Fibroblast of mammary gland (primary cell): ENCODE results near the gene PKD1L1.

Experiments used
- DNase-seq: peaks from one replicate; pipeline ENCODE4 v3.0.0-alpha.2; 2010; ENCODE audit warnings: low read depth
- H3K4me3 ChIP-seq: 2 replicates; pipeline ENCODE4 v1.5.1; 2011; ENCODE audit warnings: low read depth, mild to moderate bottlenecking, low read length, moderate library complexity; ENCODE audit not compliant: control insufficient read depth
- TF ChIP-seq, protein P1 (sequence below): conservative IDR thresholded peaks from 2 replicates; pipeline ENCODE4 v1.5.1; 2011; ENCODE audit warnings: low read depth, low read length, inconsistent platforms; ENCODE audit not compliant: control insufficient read depth, insufficient read depth

PKD1L1 gene

DNA sequence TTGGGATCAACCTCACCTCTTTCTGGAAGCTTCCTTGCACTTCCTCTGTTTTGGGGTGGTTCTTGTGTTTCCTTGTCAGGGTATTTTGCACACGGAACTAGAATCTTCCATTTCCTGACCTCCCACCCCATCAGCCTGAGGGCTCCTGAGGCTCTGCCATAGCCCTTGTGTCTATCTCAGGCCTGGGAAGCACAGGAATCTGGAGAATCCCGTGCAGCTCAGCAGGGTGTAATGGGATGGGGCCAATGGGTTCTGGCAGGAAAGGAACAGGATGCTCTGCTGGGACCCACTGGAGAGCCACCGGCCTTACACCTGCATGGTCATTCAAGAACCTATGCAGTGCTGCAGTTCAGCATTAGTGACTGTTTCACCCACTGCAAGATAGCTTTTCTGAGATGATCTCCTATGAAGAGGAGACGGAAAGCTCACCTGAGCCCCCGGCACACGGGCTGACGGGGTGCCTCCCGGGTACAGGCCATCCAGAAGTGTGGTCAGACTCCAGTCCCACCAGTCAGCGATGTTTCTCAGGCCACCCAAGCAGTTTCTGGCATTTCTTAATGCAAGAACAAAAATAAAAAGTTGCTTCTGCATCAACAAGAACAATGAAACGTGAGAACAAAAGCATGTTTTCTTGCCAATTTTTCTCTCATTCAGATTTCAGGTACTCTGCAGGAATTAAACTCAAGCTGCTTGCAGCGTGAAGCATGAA is 133.2 kb downstream of the PKD1L1 start:
- TF ChIP-seq, protein P1, sequence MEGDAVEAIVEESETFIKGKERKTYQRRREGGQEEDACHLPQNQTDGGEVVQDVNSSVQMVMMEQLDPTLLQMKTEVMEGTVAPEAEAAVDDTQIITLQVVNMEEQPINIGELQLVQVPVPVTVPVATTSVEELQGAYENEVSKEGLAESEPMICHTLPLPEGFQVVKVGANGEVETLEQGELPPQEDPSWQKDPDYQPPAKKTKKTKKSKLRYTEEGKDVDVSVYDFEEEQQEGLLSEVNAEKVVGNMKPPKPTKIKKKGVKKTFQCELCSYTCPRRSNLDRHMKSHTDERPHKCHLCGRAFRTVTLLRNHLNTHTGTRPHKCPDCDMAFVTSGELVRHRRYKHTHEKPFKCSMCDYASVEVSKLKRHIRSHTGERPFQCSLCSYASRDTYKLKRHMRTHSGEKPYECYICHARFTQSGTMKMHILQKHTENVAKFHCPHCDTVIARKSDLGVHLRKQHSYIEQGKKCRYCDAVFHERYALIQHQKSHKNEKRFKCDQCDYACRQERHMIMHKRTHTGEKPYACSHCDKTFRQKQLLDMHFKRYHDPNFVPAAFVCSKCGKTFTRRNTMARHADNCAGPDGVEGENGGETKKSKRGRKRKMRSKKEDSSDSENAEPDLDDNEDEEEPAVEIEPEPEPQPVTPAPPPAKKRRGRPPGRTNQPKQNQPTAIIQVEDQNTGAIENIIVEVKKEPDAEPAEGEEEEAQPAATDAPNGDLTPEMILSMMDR = no peak
- H3K4me3 ChIP-seq = no peak overlapping the region
- no peak for DNase-seq

DNA sequence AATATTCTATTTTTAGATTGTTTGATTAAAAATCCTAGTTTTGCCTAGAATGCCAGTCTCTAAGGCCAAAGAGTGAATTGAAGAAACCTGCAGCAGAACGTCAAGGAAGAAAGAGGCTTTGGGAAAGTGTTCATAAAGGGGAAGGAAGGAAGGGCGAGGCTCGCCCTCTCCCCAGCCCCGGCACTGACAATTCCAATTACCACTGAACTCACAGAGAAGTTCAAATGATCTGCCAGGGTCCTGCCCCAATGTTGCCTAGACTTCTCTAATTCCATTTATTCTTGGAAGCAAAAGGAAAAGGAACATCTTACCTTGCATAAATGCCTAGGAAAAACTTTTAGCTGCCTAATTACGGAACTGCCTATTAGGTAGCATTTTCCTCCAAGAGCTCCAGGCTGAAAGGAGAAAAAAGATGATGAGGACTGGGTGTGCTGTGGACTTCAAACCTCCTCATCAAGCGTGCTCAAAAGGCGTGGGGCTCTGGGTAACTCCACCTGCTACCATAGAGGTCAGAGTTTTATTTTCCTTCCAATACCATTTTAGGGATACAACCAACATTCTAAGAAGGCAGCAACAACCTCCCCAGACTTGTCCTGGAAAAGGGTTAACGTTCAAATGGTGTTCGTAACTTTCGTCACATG is 134.5 kb downstream of the PKD1L1 start:
- DNase-seq = no peak
- TF ChIP-seq, protein P1 = no peak
- no peak overlapping the region for H3K4me3 ChIP-seq

DNA sequence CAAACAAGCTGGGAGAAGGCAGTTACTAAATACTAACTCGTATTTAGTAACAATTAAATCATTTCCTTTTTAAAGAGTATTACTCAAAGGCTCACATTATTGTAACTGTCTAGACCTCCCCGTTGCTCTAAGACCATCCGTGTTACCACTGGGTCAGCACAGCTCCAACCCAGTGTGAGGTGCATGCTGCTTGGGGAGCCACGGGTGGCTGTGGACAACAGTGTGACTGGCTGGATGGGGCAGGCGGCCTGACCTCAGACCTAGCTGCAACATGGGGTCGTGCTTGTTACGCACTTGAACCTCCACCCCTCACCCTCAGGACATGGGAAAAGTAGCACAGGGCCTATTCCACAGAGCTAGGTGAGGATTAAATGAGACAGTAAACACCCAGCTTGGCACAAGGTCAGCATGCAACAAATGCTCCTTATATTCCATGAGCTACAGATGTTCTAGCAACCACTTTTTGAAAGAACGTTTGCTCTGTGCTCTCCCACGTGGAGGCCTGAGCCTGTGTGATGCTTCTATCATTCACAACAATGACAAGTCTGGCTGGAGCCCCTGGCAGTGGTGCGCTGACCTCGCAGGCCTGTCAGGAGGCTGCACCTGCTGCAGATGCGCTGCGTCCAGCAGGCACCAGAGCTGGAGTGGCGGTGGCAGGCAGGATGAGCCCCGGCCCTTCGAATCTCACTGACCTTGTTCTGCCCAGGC is 135.7 kb downstream of the PKD1L1 start:
- H3K4me3 ChIP-seq = no peak overlapping the region
- no peak for DNase-seq
- TF ChIP-seq, protein P1 = no peak

DNA sequence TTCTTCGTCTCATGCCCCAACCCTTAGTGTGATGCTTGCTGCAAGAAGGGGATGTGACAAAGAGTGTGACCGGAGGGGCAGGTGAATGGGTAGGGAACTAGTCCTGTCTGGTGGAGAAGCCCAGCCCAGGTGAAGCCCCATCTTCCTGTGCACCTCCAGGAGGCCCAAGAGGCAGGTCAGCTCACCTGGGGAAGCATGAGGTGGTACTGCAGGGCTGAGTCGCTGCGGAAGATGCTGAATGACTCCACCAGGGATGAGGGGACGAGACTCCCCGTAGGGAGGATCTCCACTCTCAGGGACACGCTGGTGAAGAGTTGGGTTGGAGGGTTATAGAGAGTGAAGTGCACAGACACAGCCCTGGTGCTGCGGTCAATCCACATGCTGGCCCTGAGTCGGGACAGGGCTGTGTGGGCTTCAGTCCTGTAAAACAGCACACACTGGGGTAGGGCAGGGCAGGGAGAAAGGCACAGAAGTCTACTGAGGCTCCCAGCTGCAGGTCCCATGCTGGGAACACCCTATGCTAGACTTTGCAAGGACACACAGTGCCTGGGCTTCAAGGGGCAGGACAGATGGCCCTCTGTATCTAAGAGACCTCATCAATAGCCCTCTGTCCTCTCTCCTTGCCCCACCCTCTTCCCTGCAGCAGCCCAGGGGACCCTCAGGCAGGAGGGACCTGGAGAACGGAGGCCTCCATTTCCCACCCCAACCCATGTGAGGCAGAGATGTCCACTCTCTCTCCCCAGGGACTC is 136.5 kb downstream of the PKD1L1 start:
- H3K4me3 ChIP-seq = no peak overlapping the region

DNA sequence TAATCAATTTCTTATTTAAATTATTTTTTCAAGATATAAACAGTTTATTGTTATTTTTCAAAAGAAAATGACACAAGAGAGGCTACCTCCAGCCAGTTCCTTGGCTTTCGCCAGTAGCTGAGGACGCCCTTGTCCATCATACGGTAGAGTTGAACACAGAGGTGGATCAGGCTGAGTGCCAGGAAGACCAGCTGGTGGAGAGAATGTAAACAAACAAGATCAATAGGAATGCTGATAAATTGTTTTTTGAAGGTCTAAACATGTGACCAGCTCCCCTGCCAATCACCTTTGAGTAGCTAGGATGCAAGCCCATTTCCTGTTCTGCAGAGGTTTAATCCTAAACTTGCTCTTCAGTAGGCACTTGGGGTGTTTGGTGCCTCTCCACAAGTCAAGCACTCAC is 138.9 kb downstream of the PKD1L1 start:
- DNase-seq = no peak
- TF ChIP-seq, protein P1 = no peak
- H3K4me3 ChIP-seq = no peak overlapping the region

More for the DNA sequence above, 136.5 kb downstream of the PKD1L1 start:
- DNase-seq = no peak
- TF ChIP-seq, protein P1 = no peak

DNA sequence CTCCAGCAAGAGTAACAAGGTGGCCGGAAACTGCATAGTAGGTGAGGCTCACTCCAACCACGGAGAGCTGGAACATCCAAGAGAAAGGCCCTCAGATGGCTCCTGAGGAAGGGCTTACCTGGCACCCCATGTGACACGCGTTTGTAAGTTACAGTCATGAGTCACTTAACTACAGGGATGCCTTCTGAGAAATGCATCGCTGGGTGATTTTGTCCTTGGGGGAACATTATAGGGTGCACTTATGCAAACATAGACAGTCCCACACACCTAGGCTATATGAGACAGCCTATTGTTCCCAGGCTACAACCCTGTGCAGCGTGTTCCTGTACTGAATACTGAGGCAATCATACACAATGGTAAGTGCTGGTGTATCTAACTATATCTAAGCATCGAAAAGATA is 139.9 kb downstream of the PKD1L1 start:
- no peak for DNase-seq
- TF ChIP-seq, protein P1 = no peak
- no peak overlapping the region for H3K4me3 ChIP-seq
